PFSK-1 (cell line): ENCODE measurements around the gene LCK.

Experiments
- FOXP2 ChIP-seq: optimal IDR thresholded peaks from 2 replicates; pipeline ENCODE3; 2011; ENCODE audit warnings: borderline replicate concordance, control low read depth, inconsistent platforms; ENCODE audit not compliant: insufficient read depth; ENCODE audit errors: extremely low read length, extremely low read depth
- POLR2AphosphoS5 ChIP-seq: IDR thresholded peaks from 2 replicates; pipeline ENCODE4 v1.6.1; 2012; ENCODE audit warnings: low read depth, mild to moderate bottlenecking, control low read depth, low read length, moderate library complexity
- REST ChIP-seq, 2 experiments: IDR thresholded peaks; 2 replicates each; pipeline versions ENCODE4 v1.6.1 to v1.8.0; 2011 to 2012; ENCODE audit warnings: low read depth in 2 of 2, low read length in 2 of 2, control low read depth in 1 of 2, inconsistent platforms in 1 of 2, mild to moderate bottlenecking in 1 of 2, moderate library complexity in 1 of 2; ENCODE audit not compliant: insufficient read depth in 1 of 2
- SIN3A ChIP-seq: IDR thresholded peaks from 2 replicates; pipeline ENCODE4 v1.6.1; 2012; ENCODE audit warnings: mild to moderate bottlenecking, low read length, moderate library complexity, borderline replicate concordance; ENCODE audit not compliant: insufficient read depth
- TAF1 ChIP-seq: IDR thresholded peaks from 2 replicates; pipeline ENCODE4 v1.6.1; 2012; ENCODE audit warnings: low read length, control low read depth, borderline replicate concordance; ENCODE audit not compliant: insufficient read depth

GRCh38 chr1:32291708-32292538 is 40.9 kb downstream of the LCK start, which contains the start of gene HDAC1:
- TF ChIP-seq POLR2AphosphoS5 (peak; percentile 52; the same call in 1 of the 2 replicates), REST (IDR thresholded peaks at IDR 0.05; ENCODE audit: insufficient read depth in 1 of 2, low read depth in 2 of 2, low read length in 2 of 2) (no peak), SIN3A (no peak), TAF1 (no peak), FOXP2 (no peak)
